GM21825 (cell line): ENCODE results near the gene NEK6.

Source experiments
- ATAC-seq: cut with Tn5 transposase; IDR thresholded peaks from one replicate; pipeline ENCODE4 v1.9.1; 2021; ENCODE audit warnings: mild to moderate bottlenecking, moderate library complexity; ENCODE audit not compliant: unreplicated experiment

NEK6 gene

DNA sequence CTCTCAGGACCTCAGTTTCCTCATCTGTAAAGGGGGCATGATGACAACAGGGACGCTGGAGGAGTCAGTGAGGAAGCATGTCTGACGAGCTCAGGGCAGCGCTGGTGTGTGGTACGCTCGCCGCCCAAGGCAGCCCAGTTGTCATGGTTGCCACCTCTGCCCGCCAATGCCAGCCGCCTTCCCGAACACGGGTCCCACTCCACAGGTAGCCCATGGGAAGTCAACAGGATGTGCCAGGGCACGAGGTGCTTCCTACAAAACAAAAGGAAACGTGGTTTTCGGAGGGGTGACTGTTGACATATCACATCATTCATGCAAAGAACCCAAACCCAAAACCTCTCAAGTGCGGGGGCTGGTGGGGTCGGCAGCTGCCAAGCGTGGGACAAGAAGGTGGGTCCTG is 58.1 kb downstream of the NEK6 start:
- no peak for ATAC-seq

DNA sequence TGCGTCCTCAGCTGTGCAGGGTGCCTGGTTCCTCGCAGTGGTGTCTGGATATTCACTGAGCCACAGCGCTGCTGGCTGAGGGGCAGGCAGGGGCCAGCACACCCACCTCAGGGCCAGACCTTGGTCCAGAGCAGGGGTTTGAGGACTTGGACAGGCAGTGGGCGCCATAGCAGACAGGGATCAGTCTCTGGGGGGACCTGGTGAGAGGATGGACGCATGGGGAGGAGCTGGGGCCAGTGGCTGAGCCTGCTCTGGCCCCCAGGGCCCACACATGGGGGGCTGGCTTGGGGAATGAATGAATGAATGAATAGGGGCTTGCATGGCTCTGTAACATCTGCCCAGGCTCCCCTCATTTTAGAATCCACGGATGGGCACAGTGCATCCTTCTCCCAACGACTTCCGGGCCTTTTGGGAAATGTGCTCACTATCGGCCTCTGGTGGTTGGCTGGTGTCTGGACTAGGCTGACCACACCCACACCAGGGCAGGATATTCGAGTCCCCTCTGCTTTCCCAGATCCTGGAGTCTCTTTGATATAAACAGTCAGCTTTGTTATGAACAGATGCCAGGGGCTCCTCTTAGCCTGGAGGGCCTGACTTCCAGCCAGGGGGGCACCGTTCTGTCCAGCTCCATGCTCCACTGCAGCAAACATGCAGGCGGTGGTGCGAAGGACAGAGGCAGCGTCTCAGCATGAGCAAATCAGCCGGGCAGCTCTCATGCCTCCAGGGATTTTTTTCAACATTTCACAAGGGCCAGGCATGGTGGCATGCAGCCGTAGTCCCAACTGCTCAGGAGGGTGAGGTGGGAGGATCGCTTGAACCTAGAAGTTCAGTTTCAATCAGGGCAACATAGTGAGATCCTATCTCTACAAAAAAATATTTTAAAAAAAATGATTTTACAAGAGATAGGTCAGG is 62.6 kb downstream of the NEK6 start:
- ATAC-seq: no peak

- ATAC-seq: no peak
These were observed 63.7 kb downstream of the NEK6 start for GRCh38 chr9:124321416-124321815.

- ATAC-seq: no peak
These were observed 64.2 kb downstream of the NEK6 start for GRCh38 chr9:124321935-124322334.

DNA sequence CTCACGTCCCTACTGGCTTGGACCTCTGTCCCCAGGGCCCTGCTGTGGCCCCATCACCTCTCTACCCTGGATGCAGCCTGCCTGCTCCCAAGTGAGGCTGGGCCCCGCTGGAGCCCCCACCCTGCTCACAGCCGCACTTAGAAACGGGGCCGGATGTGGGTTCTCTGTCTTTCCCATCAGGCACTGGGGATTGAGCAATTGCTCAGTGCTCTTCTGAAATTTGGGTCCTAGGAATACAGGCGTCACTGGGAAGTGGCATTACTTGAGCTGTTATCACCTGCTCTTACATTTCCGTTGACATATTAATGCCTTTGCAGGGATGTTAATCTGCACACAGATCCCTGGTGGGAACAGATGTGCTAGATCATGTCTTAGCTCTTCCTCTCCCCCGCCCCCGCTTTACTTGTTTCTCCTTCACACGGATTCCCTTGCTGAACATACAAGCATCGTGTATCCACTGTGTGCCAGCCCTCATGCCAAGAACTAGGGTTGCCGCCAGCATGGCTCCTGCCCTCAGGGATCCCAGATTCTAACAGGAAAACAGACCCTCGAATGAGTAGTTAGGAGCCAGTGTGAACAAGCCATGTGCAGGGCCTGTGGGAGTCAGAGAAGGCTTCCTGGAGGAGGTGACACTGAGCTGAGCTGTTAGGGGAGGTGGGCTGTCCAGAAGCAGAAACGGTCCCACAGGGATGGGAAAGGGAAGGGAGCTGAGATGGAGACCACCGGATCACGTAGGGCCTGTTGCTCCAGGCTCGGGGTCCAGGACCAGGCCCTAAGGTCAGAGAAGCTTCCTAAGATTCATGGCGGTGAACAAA is 65.1 kb downstream of the NEK6 start:
- no peak for ATAC-seq

- no peak for ATAC-seq
These were observed 66.2 kb downstream of the NEK6 start for GRCh38 chr9:124323904-124324303.

GRCh38 chr9:124325816-124326215 is 68.1 kb downstream of the NEK6 start:
- ATAC-seq: no peak

GRCh38 chr9:124326378-124326777 is 68.6 kb downstream of the NEK6 start:
- no peak for ATAC-seq

- no peak for ATAC-seq
These were observed 69.7 kb downstream of the NEK6 start for GRCh38 chr9:124327491-124327890.

DNA sequence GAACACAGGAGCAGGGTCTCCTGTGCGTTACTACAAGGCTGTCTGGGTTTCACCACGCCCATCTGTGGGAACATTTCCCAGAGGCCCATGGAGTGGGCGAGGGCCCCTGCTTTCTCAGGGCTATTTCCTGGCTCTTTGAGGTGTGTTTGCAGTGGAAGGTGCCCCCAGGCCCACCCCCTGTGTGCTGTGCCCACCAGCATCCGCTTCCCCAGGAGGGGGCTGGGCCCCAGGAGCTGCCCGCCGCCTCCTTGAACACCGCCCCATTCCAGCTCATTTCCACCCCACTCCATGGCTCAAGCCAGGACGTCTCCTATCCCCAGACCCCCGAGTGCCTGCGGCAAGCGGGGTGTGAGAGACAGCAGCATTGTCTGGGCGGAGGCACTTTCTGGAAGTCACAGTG is 70.5 kb downstream of the NEK6 start:
- ATAC-seq: no peak

DNA sequence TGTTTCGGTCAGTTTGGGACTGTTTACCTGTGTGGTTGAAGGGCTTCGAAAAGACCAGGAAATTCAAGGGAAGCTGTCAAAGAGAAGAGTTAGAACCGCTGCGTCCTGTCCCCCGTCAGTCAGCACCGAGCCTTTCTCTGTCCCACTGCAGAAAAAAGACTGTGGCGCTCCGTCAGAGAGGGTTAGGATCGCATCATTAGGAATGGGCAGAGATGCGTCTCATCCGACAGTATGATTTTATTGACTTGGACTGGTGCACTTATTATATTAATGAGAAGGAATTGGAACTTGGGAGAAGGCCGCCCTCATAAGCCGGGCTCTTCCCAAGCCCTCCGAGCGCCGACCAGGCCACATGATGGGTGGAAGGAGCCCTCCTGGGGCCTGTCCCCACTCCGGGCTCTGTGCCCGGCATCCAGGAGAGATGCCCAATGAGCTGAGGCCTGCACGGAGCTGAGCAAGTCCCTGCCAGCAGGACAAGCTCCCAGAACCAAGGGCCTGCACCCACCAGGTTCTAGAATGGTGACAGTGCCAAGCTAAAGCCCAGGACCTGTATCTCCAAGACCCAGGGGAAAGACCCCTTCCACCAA is 71.5 kb downstream of the NEK6 start:
- ATAC-seq: no peak

GRCh38 chr9:124330011-124330697 is 72.4 kb downstream of the NEK6 start:
- ATAC-seq: no peak

DNA sequence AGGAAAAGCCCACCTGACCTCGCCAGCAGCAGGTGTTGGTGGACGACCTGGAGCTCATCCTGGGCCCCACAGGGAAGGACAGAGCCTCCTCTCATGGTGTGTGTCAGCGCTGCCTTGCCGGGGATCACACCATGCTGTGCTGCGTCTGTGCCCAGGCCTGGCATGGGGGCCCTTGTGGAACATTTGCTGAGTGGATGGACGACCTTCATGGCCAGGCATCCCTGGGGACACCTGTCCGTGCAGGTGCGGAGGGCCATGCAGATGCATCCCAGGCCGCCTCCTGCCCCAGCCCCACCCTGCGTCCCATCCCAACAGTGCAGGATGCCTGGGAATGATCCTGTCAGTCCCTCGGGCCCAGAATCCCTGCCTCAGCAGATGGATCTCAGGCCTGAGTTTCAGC is 73.8 kb downstream of the NEK6 start:
- ATAC-seq: no peak

GRCh38 chr9:124332361-124333202 is 74.8 kb downstream of the NEK6 start:
- no peak for ATAC-seq

- no peak for ATAC-seq
These were observed 75.4 kb downstream of the NEK6 start for GRCh38 chr9:124333203-124333579.

GRCh38 chr9:124334568-124335319 is 77.0 kb downstream of the NEK6 start:
- ATAC-seq: no peak

GRCh38 chr9:124335320-124335707 is 77.6 kb downstream of the NEK6 start:
- no peak for ATAC-seq

DNA sequence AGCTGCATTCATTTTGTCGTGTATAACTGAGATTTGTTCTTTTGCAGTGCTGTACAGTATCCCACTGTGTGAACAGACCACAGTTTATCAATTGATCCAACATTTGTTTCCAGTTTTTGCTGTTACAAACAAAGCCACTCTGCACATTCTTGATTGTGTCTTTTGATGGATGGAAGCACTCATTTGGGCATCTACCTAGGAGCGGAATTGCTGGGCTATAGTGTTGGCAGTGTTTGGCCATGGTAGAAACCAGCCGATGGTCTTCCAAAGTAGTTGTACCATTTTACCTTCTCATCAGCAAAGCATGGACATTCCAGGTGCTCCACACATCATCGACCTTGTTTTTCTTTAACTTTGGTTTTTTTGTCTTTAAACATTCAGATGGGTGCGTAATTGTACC is 79.8 kb downstream of the NEK6 start:
- ATAC-seq: no peak

DNA sequence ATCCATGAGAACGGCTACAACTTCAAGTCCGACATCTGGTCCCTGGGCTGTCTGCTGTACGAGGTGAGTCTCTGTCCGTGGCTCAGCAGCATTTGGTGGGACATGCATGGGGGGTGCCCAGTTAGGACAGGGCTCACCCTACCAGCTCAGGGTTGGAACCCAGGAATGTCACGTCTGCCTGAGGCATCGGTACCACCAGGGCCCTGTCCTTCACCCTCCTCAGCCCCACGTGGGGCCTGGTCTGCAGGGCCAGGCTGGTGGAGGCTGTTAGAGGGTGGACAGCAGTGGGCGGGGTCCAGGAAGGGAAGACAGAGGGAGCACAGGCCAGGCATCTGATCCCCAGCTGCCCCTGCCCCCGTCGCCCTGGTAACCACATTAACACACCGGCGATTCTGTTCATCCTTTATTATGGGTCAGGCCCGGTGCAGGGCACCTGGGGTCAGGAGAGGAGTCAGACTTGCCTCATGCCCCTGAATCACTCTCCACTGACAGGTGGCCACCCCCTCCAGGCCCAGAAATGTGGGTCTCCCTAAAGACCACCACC is 81.9 kb downstream of the NEK6 start:
- no peak for ATAC-seq
